Diencephalon (tissue), 1 donor: ENCODE measurements around the gene SENP2. TPM values are rescaled to one million over a fixed set of nuclear protein-coding genes. Genes with fewer than 3 reads are reported as not detected.

Experiments used
- small RNA-seq: library from RNA; depleted of rRNA; stranded (forward); fragments of <200 nt; gene quantifications from one replicate; pipeline ENCODE3, GENCODE V24; 2014
- total RNA-seq: library from RNA; depleted of rRNA; stranded (reverse); fragments of >200 nt; gene quantifications from one replicate; pipeline ENCODE4 v1.2.3, GENCODE V29; 2014

SENP2 gene
- total RNA-seq: 50.3 TPM

GRCh38 chr3:185585859-185586685 lies at the start of gene SENP2:
Gene SENP2, plus strand, starts transcription at chr3:185586295. Its CDS starts 119 bp downstream, at chr3:185586414.

GRCh38 chr3:185552358-185552877 lies 33.7 kb upstream of the SENP2 start, which contains the start of gene LIPH:
Gene LIPH, minus strand, starts transcription at chr3:185552588. Its CDS starts 117 bp downstream, at chr3:185552471.

Small RNA genes lying within 50 kb of the gene (small RNA-seq; reads per million reads assigned to genes)
- gene AC133473.1: not detected

Other genes starting within 250 kb of the SENP2 start
- 46.4 TPM for gene MAP3K13, start 223.2 kb upstream of the SENP2 start, total RNA-seq
- gene TMEM41A, start 87.3 kb upstream of the SENP2 start, total RNA-seq: 13.1 TPM
- 0.46 TPM for gene LIPH, start 33.7 kb upstream of the SENP2 start, total RNA-seq
- 19.6 TPM for gene IGF2BP2, start 238.7 kb downstream of the SENP2 start, total RNA-seq